Smooth muscle cell (in vitro differentiated cells): Measurements from ENCODE around the gene BBS10. TPM values are rescaled to one million over a fixed set of nuclear protein-coding genes. Genes with fewer than 3 reads are reported as not detected.

ENCODE experiments used
- DNase-seq: peaks from one replicate; lab custom pipeline; 2025; ENCODE audit not compliant: unreplicated experiment; lab: John Stamatoyannopoulos, UW
- H2AFZ ChIP-seq: fragments of 200-600 bp; sonication (generic); 2 replicates; pipeline ENCODE4 v1.6.0; 2016; ENCODE audit warnings: antibody characterized with exemption, low read depth, mild to moderate bottlenecking
- H3F3A ChIP-seq: fragments of 200-600 bp; sonication (generic); 2 replicates; pipeline ENCODE4 v1.6.0; 2017; ENCODE audit warnings: antibody characterized with exemption, low read depth
- H3K27ac ChIP-seq: fragments of 200-600 bp; sonication (generic); 2 replicates; pipeline ENCODE4 v1.5.1; 2016; ENCODE audit warnings: low read depth, mild to moderate bottlenecking
- H3K27me3 ChIP-seq: fragments of 200-600 bp; sonication (generic); 2 replicates; pipeline ENCODE4 v1.6.1; 2016; ENCODE audit warnings: low read depth, mild to moderate bottlenecking
- H3K36me3 ChIP-seq: fragments of 200-600 bp; sonication (generic); 2 replicates; pipeline ENCODE4 v1.5.1; 2016; ENCODE audit warnings: low read depth
- H3K4me1 ChIP-seq: fragments of 200-600 bp; sonication (generic); 2 replicates; pipeline ENCODE4 v1.5.1; 2016; ENCODE audit warnings: low read depth
- H3K4me2 ChIP-seq: fragments of 200-600 bp; sonication (generic); 2 replicates; pipeline ENCODE4 v1.6.0; 2016; ENCODE audit warnings: mild to moderate bottlenecking
- H3K4me3 ChIP-seq: fragments of 200-600 bp; sonication (generic); 2 replicates; pipeline ENCODE4 v1.5.1; 2016; ENCODE audit warnings: mild to moderate bottlenecking
- H3K79me2 ChIP-seq: fragments of 200-600 bp; sonication (generic); 2 replicates; pipeline ENCODE4 v1.6.0; 2016; ENCODE audit warnings: low read depth, mild to moderate bottlenecking
- H3K9ac ChIP-seq: fragments of 200-600 bp; sonication (generic); 2 replicates; pipeline ENCODE4 v1.6.0; 2016; ENCODE audit warnings: low read depth
- H3K9me3 ChIP-seq: fragments of 200-600 bp; sonication (generic); replicated peaks from 2 replicates; pipeline ENCODE4 v1.5.1; 2016; ENCODE audit warnings: low read depth
- H4K20me1 ChIP-seq: fragments of 200-600 bp; sonication (generic); 2 replicates; pipeline ENCODE4 v1.6.0; 2016; ENCODE audit warnings: low read depth
- WGBS: methylation state at CpG from one replicate; pipeline ENCODE4 v1.1.7; 2016; ENCODE audit warnings: low lambda C conversion rate; 5-methylcytosine and 5-hydroxymethylcytosine counted together
- polyA plus RNA-seq: library from polyadenylated mRNA; unstranded; fragments of >200 nt; fragmentation: Nextera tagmentation; extraction: Ambion mirVana; gene quantifications from 2 replicates; pipeline ENCODE4 v1.2.1, GENCODE V29; 2016
- small RNA-seq: library from RNA; depleted of rRNA; stranded (forward); fragments of <200 nt; gene quantifications from one replicate; pipeline ENCODE3, GENCODE V24; 2014
- total RNA-seq: library from RNA; depleted of rRNA; stranded (reverse); fragments of >200 nt; gene quantifications from 2 replicates; pipeline ENCODE4 v1.2.3, GENCODE V29; 2014
- TF ChIP-seq, protein P1 (sequence below): fragments of 200-600 bp; sonication (generic); IDR thresholded peaks from 2 replicates; pipeline ENCODE4 v1.5.1; 2017; ENCODE audit warnings: borderline replicate concordance, mild to moderate bottlenecking, antibody characterized with exemption; ENCODE audit not compliant: insufficient read depth, poor library complexity, severe bottlenecking

BBS10 gene
- total and polyA plus RNA-seq, 2 experiments from 2014 or later = 6.5 to 10.8 TPM

GRCh38 chr12:76303365-76303764 is 44.9 kb downstream of the BBS10 start:
- DNase-seq = no peak
- Histone ChIP-seq H3K9ac (no peak overlapping the region), H3K36me3 (no peaks in the 10 kb centered on the region), H4K20me1 (no peaks in the 10 kb centered on the region), H3F3A (no peaks in the 10 kb centered on the region), H3K4me1 (peaks cover 15% of the 10 kb centered on the region), H3K4me2 (no peak overlapping the region), H3K27ac (no peak overlapping the region), H2AFZ (no peak overlapping the region), H3K79me2 (no peaks in the 10 kb centered on the region), H3K9me3 (no peaks in the 10 kb centered on the region), H3K4me3 (no peak overlapping the region), H3K27me3 (no peaks in the 10 kb centered on the region)
- 87% methylated on average over 2 of the region's 2 CpGs for WGBS
- TF ChIP-seq, protein P1, sequence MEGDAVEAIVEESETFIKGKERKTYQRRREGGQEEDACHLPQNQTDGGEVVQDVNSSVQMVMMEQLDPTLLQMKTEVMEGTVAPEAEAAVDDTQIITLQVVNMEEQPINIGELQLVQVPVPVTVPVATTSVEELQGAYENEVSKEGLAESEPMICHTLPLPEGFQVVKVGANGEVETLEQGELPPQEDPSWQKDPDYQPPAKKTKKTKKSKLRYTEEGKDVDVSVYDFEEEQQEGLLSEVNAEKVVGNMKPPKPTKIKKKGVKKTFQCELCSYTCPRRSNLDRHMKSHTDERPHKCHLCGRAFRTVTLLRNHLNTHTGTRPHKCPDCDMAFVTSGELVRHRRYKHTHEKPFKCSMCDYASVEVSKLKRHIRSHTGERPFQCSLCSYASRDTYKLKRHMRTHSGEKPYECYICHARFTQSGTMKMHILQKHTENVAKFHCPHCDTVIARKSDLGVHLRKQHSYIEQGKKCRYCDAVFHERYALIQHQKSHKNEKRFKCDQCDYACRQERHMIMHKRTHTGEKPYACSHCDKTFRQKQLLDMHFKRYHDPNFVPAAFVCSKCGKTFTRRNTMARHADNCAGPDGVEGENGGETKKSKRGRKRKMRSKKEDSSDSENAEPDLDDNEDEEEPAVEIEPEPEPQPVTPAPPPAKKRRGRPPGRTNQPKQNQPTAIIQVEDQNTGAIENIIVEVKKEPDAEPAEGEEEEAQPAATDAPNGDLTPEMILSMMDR = no peak

DNA sequence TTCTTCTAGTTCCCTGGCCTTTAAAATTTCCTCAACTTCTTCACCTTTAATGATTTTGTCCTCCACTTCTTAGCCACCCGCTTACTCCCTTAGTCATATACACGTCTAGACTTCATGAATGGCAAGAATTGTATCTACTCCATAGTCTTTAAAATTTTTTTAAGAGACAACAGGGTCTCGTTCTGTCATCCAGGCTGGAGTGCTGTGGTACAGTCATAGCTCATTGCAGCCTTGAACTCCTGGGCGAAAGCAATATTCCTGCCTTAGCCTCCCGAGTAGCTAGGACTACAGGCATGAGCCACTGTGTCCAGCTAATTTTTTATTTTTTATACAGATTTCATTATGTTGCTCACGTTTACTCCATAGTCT is 47.9 kb downstream of the BBS10 start:
- H3K27ac ChIP-seq = peak overlapping the region; percentile 63
- H3K27me3 ChIP-seq = no peaks in the 10 kb centered on the region
- H2AFZ ChIP-seq = no peak overlapping the region
- H3K4me2 ChIP-seq = peak overlapping the region; percentile 40
- no peaks in the 10 kb centered on the region for H3K36me3 ChIP-seq
- no peaks in the 10 kb centered on the region for H3K79me2 ChIP-seq
- no peak overlapping the region for H3K9ac ChIP-seq
- WGBS = 71% methylated on average over 6 of the region's 6 CpGs
- no peak for DNase-seq
- no peaks in the 10 kb centered on the region for H3K9me3 ChIP-seq
- H3F3A ChIP-seq = no peaks in the 10 kb centered on the region
- peaks cover 15% of the 10 kb centered on the region for H3K4me1 ChIP-seq
- H3K4me3 ChIP-seq = no peak overlapping the region
- H4K20me1 ChIP-seq = no peaks in the 10 kb centered on the region
- TF ChIP-seq, protein P1 = no peak

DNA sequence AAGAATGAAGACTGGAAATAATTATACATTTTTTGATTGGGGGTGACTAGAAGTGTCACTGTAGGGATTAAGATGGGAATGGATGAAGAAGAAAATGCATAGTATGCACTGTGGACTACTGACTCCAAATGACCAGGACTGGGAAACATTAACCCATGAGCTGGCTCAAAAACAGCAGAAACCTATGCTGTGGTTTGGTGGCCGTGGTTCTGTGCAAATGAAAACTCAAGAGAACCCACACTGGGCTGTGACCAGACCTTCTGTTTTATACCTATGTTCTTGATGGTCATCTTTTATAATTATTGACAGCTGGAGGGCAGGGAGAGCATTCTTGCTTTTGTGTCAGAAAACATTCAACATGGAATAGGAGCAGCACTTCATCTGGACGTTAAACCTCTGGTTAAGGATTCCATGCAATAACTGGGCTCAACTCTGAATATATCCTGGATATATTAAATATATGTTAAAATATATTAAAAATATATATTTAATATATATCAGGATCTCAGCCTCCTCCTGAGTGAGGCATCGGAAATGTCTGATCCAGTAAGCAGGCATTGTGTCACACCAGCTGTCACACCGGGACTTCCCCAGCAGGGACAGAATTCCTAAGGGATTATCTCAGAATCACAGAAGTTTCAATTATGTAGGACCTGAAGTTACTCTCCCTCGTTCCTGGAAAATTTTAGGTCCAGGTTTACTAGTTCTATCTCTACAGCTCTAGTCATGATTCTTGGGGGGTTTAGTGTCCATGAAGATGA is 48.5 kb downstream of the BBS10 start:
- Histone ChIP-seq H3K27me3 (no peaks in the 10 kb centered on the region), H3K4me3 (no peak overlapping the region), H3K79me2 (no peaks in the 10 kb centered on the region), H3K4me1 (peaks cover 15% of the 10 kb centered on the region), H2AFZ (no peak overlapping the region), H3K4me2 (peak overlapping the region; percentile 40), H3K9me3 (no peaks in the 10 kb centered on the region), H4K20me1 (no peaks in the 10 kb centered on the region), H3K36me3 (no peaks in the 10 kb centered on the region), H3F3A (no peaks in the 10 kb centered on the region), H3K9ac (no peak overlapping the region), H3K27ac (peak overlapping the region; percentile 63)
- WGBS = 50% methylated on average over 5 of the region's 5 CpGs
- no peak for DNase-seq
- TF ChIP-seq, protein P1 = no peak

Small RNA genes lying within 50 kb of the gene (small RNA-seq; reads per million reads assigned to genes)
- not detected for gene RN7SKP172

Other genes with a start within 250 kb of the BBS10 start
- gene OSBPL8, start 211.4 kb upstream of the BBS10 start, total RNA-seq = 108 and 129 TPM in 2 replicates
- gene OSBPL8, start 211.4 kb upstream of the BBS10 start, polyA plus RNA-seq = 32.0 and 43.2 TPM in 2 replicates